ENCODE measurements around the gene NEBL. TPM values are rescaled to one million over a fixed set of nuclear protein-coding genes. Genes with fewer than 3 reads are reported as not detected.

The NEBL gene
- total and polyA plus RNA-seq, 9 of the 15 experiments (the other 6 are each of a cell fraction or from before 2014, with no cell fraction given): 0.82 to 14.6 (median 9.8) TPM

DNA sequence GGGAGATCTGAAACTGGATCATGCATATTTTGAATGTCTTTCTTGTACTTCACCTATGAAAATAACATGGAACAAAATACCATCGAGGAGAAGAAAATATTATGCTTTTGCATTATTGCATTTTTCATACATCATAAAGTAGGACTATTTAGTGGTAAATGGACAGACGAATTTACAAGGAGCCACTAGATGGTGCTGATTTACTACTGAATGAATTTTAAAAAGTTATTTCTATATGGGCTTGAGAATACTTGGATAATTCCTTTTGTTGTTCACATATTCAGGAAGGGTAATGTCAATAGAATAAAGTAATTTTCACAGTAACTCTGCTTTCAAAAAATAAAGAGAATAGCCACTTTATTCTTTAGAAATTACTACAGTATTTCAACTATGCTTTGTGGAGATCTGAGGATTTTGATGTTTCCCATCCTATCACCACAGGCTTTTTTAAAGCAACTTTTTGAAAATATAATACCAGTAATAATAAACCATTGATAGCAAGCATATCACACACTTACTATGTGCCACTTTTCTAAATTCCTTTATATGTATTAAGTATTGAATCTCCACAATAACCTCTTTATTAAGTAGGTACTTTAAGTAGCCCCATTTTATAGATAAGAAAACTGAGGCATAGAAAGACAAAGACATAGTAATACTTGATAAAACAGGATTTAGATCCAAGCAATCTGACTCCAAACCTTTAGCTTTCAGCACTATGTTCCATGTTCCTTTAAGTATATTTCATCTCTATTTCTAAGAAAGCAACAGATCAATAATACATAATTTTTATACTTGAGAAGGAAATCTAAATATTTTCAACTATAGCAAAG, 38.6 kb downstream of the NEBL start (continued):
- TF ChIP-seq, protein P1, sequence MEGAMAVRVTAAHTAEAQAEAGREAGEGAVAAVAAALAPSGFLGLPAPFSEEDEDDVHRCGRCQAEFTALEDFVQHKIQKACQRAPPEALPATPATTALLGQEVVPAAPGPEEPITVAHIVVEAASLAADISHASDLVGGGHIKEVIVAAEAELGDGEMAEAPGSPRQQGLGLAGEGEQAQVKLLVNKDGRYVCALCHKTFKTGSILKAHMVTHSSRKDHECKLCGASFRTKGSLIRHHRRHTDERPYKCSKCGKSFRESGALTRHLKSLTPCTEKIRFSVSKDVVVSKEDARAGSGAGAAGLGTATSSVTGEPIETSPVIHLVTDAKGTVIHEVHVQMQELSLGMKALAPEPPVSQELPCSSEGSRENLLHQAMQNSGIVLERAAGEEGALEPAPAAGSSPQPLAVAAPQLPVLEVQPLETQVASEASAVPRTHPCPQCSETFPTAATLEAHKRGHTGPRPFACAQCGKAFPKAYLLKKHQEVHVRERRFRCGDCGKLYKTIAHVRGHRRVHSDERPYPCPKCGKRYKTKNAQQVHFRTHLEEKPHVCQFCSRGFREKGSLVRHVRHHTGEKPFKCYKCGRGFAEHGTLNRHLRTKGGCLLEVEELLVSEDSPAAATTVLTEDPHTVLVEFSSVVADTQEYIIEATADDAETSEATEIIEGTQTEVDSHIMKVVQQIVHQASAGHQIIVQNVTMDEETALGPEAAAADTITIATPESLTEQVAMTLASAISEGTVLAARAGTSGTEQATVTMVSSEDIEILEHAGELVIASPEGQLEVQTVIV (CRISPR knock-in tag; IDR thresholded peaks at IDR 0.05; ENCODE audit: borderline replicate concordance): no peak
- TF ChIP-seq ZFP36 (IDR thresholded peaks at IDR 0.05; ENCODE audit: low read depth, low read length, partially characterized antibody) (no peak), MEF2A (IDR thresholded peaks at IDR 0.05; ENCODE audit: control insufficient read depth, low read depth, low read length) (no peak), RNF2 (IDR thresholded peaks at IDR 0.05) (no peak)
- TF ChIP-seq, protein P2, sequence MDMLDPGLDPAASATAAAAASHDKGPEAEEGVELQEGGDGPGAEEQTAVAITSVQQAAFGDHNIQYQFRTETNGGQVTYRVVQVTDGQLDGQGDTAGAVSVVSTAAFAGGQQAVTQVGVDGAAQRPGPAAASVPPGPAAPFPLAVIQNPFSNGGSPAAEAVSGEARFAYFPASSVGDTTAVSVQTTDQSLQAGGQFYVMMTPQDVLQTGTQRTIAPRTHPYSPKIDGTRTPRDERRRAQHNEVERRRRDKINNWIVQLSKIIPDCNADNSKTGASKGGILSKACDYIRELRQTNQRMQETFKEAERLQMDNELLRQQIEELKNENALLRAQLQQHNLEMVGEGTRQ (CRISPR knock-in tag; IDR thresholded peaks at IDR 0.05): no peak

DNA sequence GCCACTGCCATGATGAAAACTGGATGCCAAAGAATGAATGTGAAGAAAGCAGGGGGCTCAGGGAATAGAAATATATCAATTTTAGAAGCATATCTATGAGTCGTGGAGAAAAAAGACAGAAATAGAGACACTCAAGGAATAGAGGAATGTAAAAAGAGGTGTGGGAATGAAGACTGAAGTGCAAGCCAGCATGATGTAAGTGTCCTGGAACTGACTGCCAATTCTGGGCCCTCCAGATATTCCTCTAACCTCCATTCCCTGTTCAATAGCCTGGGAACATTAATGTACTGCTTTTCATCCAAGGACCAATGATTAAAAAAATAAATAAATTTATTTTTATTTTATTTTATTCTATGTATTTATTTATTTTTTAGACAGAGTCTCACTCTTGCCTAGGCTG, 40.6 kb downstream of the NEBL start:
- intact Hi-C loops (cut with micrococcal nuclease) (loop anchor here (5.0 kb wide), 1 partner anchor 221 kb away; no protein-coding TSS in a partner anchor), in situ Hi-C loops (cut with MboI) (no loop called here)
- no peak for DNase-seq (ENCODE audit: extremely low read depth in 1 of 4, low spot score in 3 of 4)
- no peaks in the 10 kb centered on the region for H4K20me1 ChIP-seq (replicated peaks; ENCODE audit: control insufficient read depth, insufficient read depth, low read length)
- no peaks in the 10 kb centered on the region for H3K9me3 ChIP-seq (replicated peaks; ENCODE audit: control insufficient read depth, insufficient read depth, low read depth, low read length)
- no peaks in the 10 kb centered on the region for H3K79me2 ChIP-seq (ENCODE audit: control insufficient read depth, insufficient read depth, low read length)
- WGBS (ENCODE audit: insufficient coverage, low coverage, missing lambda C conversion rate): 20% methylated on average over 1 of the region's 1 CpG
- TF ChIP-seq, protein P3, sequence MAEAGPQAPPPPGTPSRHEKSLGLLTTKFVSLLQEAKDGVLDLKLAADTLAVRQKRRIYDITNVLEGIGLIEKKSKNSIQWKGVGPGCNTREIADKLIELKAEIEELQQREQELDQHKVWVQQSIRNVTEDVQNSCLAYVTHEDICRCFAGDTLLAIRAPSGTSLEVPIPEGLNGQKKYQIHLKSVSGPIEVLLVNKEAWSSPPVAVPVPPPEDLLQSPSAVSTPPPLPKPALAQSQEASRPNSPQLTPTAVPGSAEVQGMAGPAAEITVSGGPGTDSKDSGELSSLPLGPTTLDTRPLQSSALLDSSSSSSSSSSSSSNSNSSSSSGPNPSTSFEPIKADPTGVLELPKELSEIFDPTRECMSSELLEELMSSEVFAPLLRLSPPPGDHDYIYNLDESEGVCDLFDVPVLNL (CRISPR knock-in tag; IDR thresholded peaks at IDR 0.05; ENCODE audit: low read depth): no peak
- TF ChIP-seq FOXK2 (conservative IDR thresholded peaks at IDR 0.05 in 1 of 2, IDR thresholded peaks at IDR 0.05 in 1 of 2; ENCODE audit: low read depth in 2 of 2): no peak
- no TSS peak for BruUV-seq (replicated peaks)
- FAIRE-seq: no peak
- no peak overlapping the region for H2AFZ ChIP-seq (ENCODE audit: low read depth, low read length)
- H3K36me3 ChIP-seq (ENCODE audit: control insufficient read depth, insufficient read depth, low read length): no peaks in the 10 kb centered on the region
- CTCF ChIA-PET (ENCODE audit: low intra/inter-chr PET ratio): interaction anchor here (0.6 kb wide), 2 partner anchors 24 to 505 kb away, joined by 3 to 5 read pairs; no protein-coding TSS in a partner anchor
- H3K4me1 ChIP-seq (replicated peaks in 1 of 2; ENCODE audit: control insufficient read depth in 2 of 2, insufficient read depth in 2 of 2, low read length in 2 of 2): no peaks in the 10 kb centered on the region
- POLR2A ChIA-PET: no interaction called here
- H3K27me3 ChIP-seq (ENCODE audit: control insufficient read depth in 2 of 2, insufficient read depth in 2 of 2, low read length in 2 of 2): no peaks in the 10 kb centered on the region
- H3K9ac ChIP-seq (ENCODE audit: insufficient read depth in 1 of 2, low read depth in 2 of 2, low read length in 2 of 2): no peak overlapping the region
- H3K4me3 ChIP-seq: no peak overlapping the region
- ATAC-seq: no peak
- no peaks in the 10 kb centered on the region for H3K9me1 ChIP-seq (ENCODE audit: control insufficient read depth, insufficient read depth, low read length)
- no peak overlapping the region for H3K27ac ChIP-seq (ENCODE audit: extremely low read depth, low read depth, low read length)
- no peak overlapping the region for H3K4me2 ChIP-seq (ENCODE audit: insufficient read depth, low read length)
